GM18507 (cell line): ENCODE measurements around the gene BACH1.

ENCODE experiments used
- DNase-seq: peaks from one replicate; pipeline ENCODE4 v3.0.0; 2011; ENCODE audit warnings: low read depth; ENCODE audit not compliant: insufficient read length; ENCODE audit errors: extremely low spot score
- FAIRE-seq: peaks from 2 replicates; lab custom pipeline; 2011; peaks lifted over from hg19 to GRCh38; lab: Jason Lieb, UNC

Gene BACH1

GRCh38 chr21:29288239-29288638 lies 10.5 kb upstream of the BACH1 start:
- DNase-seq (no peak), FAIRE-seq (no peak)

GRCh38 chr21:29289317-29289716 lies 9.4 kb upstream of the BACH1 start:
- DNase-seq (no peak), FAIRE-seq (no peak)

GRCh38 chr21:29290240-29290639 lies 8.5 kb upstream of the BACH1 start:
- no peak for DNase-seq
- FAIRE-seq, result no peak

GRCh38 chr21:29293495-29293894 lies 5.2 kb upstream of the BACH1 start:
- peak; percentile 92 for FAIRE-seq
- peak; percentile 36 for DNase-seq

- FAIRE-seq (no peak), DNase-seq (no peak)
These were observed 3.6 kb upstream of the BACH1 start for GRCh38 chr21:29295066-29295650.

- DNase-seq (no peak), FAIRE-seq (no peak)
These were observed 2.3 kb upstream of the BACH1 start for GRCh38 chr21:29296446-29296845.

GRCh38 chr21:29297483-29298347 lies 1.0 kb upstream of the BACH1 start:
- no peak for DNase-seq
- no peak for FAIRE-seq

- FAIRE-seq, result no peak
- DNase-seq, result no peak
These were observed 559 bp downstream of the BACH1 start for GRCh38 chr21:29299046-29299915.

GRCh38 chr21:29299916-29300806 lies 1.4 kb downstream of the BACH1 start:
- DNase-seq (peak; percentile 8), FAIRE-seq (peak; percentile 94)

- DNase-seq (peak; percentile 47), FAIRE-seq (no peak)
These were observed 2.1 kb downstream of the BACH1 start for GRCh38 chr21:29300807-29301138.

GRCh38 chr21:29301691-29302090 lies 3.0 kb downstream of the BACH1 start:
- DNase-seq (no peak), FAIRE-seq (no peak)

GRCh38 chr21:29302359-29302875 lies 3.7 kb downstream of the BACH1 start:
- no peak for FAIRE-seq
- no peak for DNase-seq

GRCh38 chr21:29303288-29303687 lies 4.6 kb downstream of the BACH1 start:
- no peak for FAIRE-seq

GRCh38 chr21:29304597-29304996 lies 5.9 kb downstream of the BACH1 start:
- DNase-seq, result no peak
- no peak for FAIRE-seq

More at GRCh38 chr21:29303288-29303687, 4.6 kb downstream of the BACH1 start:
- no peak for DNase-seq

GRCh38 chr21:29305068-29305467 lies 6.3 kb downstream of the BACH1 start:
- DNase-seq, result no peak

GRCh38 chr21:29305561-29305960 lies 6.8 kb downstream of the BACH1 start:
- DNase-seq, result no peak
- no peak for FAIRE-seq

More at GRCh38 chr21:29305068-29305467, 6.3 kb downstream of the BACH1 start:
- FAIRE-seq, result peak; percentile 44

- FAIRE-seq, result no peak
These were observed 8.2 kb downstream of the BACH1 start for GRCh38 chr21:29306920-29307319.

GRCh38 chr21:29307718-29308455 lies 9.2 kb downstream of the BACH1 start:
- DNase-seq, result no peak
- FAIRE-seq, result no peak

More at GRCh38 chr21:29306920-29307319, 8.2 kb downstream of the BACH1 start:
- no peak for DNase-seq
